CD14-positive monocyte (primary cell): Measurements from ENCODE around the gene MEPE. TPM values are rescaled to one million over a fixed set of nuclear protein-coding genes. Genes with fewer than 3 reads are reported as not detected.

ENCODE experiments used
- DNase-seq, 3 donors: peaks; one replicate each; pipeline ENCODE4 v3.0.0-alpha.2; 2011 to 2022
- H2AFZ ChIP-seq: 2 replicates; pipeline ENCODE4 v1.6.0; 2012; ENCODE audit warnings: mild to moderate bottlenecking, low read depth, low read length, inconsistent platforms; ENCODE audit not compliant: insufficient read depth, poor library complexity, severe bottlenecking
- H3K27ac ChIP-seq, 2 donors: 1 replicate in 1 of 2; 2 replicates in 1 of 2; pipeline ENCODE4 v1.5.1; 2012 to 2013; ENCODE audit warnings: low read length in 2 of 2, control low read depth in 1 of 2, inconsistent platforms in 1 of 2, low read depth in 1 of 2, mild to moderate bottlenecking in 1 of 2
- H3K27me3 ChIP-seq, 2 donors: one replicate each; pipeline versions ENCODE4 v1.6.0 to v1.6.1; 2011 to 2013; ENCODE audit warnings: low read length in 2 of 2; ENCODE audit not compliant: control insufficient read depth in 2 of 2, insufficient read depth in 2 of 2
- H3K36me3 ChIP-seq, 2 donors: replicated peaks in 1 of 2; 1 replicate in 1 of 2; 2 replicates in 1 of 2; pipeline versions ENCODE4 v1.5.1 to v1.6.1; 2012 to 2013; ENCODE audit warnings: low read length in 2 of 2, control low read depth in 1 of 2, inconsistent platforms in 1 of 2, mild to moderate bottlenecking in 1 of 2; ENCODE audit not compliant: insufficient read depth in 2 of 2, control insufficient read depth in 1 of 2
- H3K4me1 ChIP-seq, 2 donors: 1 replicate in 1 of 2; 2 replicates in 1 of 2; pipeline versions ENCODE4 v1.5.1 to v1.6.1; 2012 to 2013; ENCODE audit warnings: low read length in 2 of 2, control low read depth in 1 of 2, inconsistent platforms in 1 of 2, mild to moderate bottlenecking in 1 of 2, moderate library complexity in 1 of 2; ENCODE audit not compliant: insufficient read depth in 2 of 2, control insufficient read depth in 1 of 2
- H3K4me2 ChIP-seq: replicated peaks from 2 replicates; pipeline ENCODE3; 2012; ENCODE audit warnings: low read length, moderate library complexity, mild to moderate bottlenecking; ENCODE audit not compliant: poor library complexity, severe bottlenecking; ENCODE audit errors: extremely low read depth
- H3K4me3 ChIP-seq, 3 experiments: fragments of 200-600 bp in 1 of 3; sonication (generic) in 1 of 3; replicated peaks in 1 of 3; 1 replicate in 2 of 3; 2 replicates in 1 of 3; pipeline ENCODE4 v1.5.1; 2011 to 2013; ENCODE audit warnings: low read length in 3 of 3, mild to moderate bottlenecking in 3 of 3, control low read depth in 2 of 3, low read depth in 2 of 3, inconsistent platforms in 1 of 3, moderate library complexity in 1 of 3
- H3K79me2 ChIP-seq: 2 replicates; pipeline ENCODE4 v1.6.0; 2012; ENCODE audit warnings: mild to moderate bottlenecking, control low read depth, inconsistent platforms, low read length, moderate library complexity; ENCODE audit not compliant: insufficient read depth
- H3K9ac ChIP-seq: 2 replicates; pipeline ENCODE4 v1.6.0; 2017; ENCODE audit warnings: low read length, mild to moderate bottlenecking; ENCODE audit not compliant: insufficient read depth, poor library complexity, severe bottlenecking
- H3K9me3 ChIP-seq, 2 donors: replicated peaks in 1 of 2; 1 replicate in 1 of 2; 2 replicates in 1 of 2; pipeline versions ENCODE4 v1.5.1 to v1.6.1; 2012 to 2013; ENCODE audit warnings: low read length in 2 of 2, control low read depth in 1 of 2; ENCODE audit not compliant: control insufficient read depth in 1 of 2, insufficient read depth in 1 of 2
- H4K20me1 ChIP-seq: 2 replicates; pipeline ENCODE4 v1.6.0; 2012; ENCODE audit warnings: mild to moderate bottlenecking, low read length, control low read depth, moderate library complexity; ENCODE audit not compliant: insufficient read depth
- H3K27ac Mint-ChIP-seq, 7 donors: one replicate each; pipeline ENCODE4 v1.8.0; 2020; ENCODE audit warnings: mild to moderate bottlenecking in 7 of 7, mixed read lengths in 7 of 7, moderate library complexity in 6 of 7, inconsistent platforms in 2 of 7
- H3K27me3 Mint-ChIP-seq, 3 donors: one replicate each; pipeline ENCODE4 v1.8.0; 2021 to 2022; ENCODE audit warnings: low read depth in 3 of 3, mild to moderate bottlenecking in 3 of 3, mixed read lengths in 3 of 3, moderate library complexity in 3 of 3, inconsistent platforms in 1 of 3
- H3K36me3 Mint-ChIP-seq, 2 donors: one replicate each; pipeline ENCODE4 v1.8.0; 2020; ENCODE audit warnings: mixed read lengths in 2 of 2, inconsistent platforms in 1 of 2, mild to moderate bottlenecking in 1 of 2
- H3K4me1 Mint-ChIP-seq: one replicate; pipeline ENCODE4 v1.8.0; 2020; ENCODE audit warnings: mild to moderate bottlenecking, mixed read lengths
- H3K4me3 Mint-ChIP-seq, 2 donors: one replicate each; pipeline ENCODE4 v1.8.0; 2020; ENCODE audit warnings: mild to moderate bottlenecking in 2 of 2, mixed read lengths in 2 of 2, moderate library complexity in 1 of 2
- H3K9me3 Mint-ChIP-seq, 7 donors: one replicate each; pipeline ENCODE4 v1.8.0; 2020 to 2022; ENCODE audit warnings: mixed read lengths in 7 of 7, mild to moderate bottlenecking in 6 of 7, moderate library complexity in 6 of 7, inconsistent platforms in 2 of 7
- CTCF ChIP-seq: fragments of 200-600 bp; IDR thresholded peaks from one replicate; pipeline ENCODE4 v1.8.0; 2022; ENCODE audit warnings: antibody characterized with exemption, mild to moderate bottlenecking
- WGBS: methylation state at CpG from one replicate; pipeline ENCODE4 v1.1.5; 2013; ENCODE audit warnings: missing lambda C conversion rate; ENCODE audit not compliant: insufficient coverage; 5-methylcytosine and 5-hydroxymethylcytosine counted together
- intact Hi-C, 2 donors: fragments of 100-400 bp; cut with micrococcal nuclease; formaldehyde crosslinking; loops; one replicate each; pipeline versions ENCODE4 v1.15.0 to v1.15.1; 2023
- polyA plus RNA-seq, 3 donors: library from polyadenylated mRNA; depleted of rRNA in 1 of 3; unstranded in 2 of 3; stranded (reverse) in 1 of 3; fragments of 300-500 nt in 2 of 3; fragments of >200 nt in 1 of 3; fragmentation: Illumina TruSeq in 2 of 3; gene quantifications; 1 replicate in 2 of 3; 2 replicates in 1 of 3; pipeline ENCODE4 v1.2.3, GENCODE V29; 2012 to 2021

MEPE gene
- polyA plus RNA-seq, 3 donors = not detected

GRCh38 chr4:87856816-87857215, 24.0 kb downstream of the MEPE start:
- Histone ChIP-seq H3K4me1 (peaks cover 9% of the 10 kb centered on the region in 2 donors), H3K4me2 (no peak overlapping the region), H3K36me3 (no peaks in the 10 kb centered on the region), H3K27me3 (no peaks in the 10 kb centered on the region), H3K4me3 (no peak overlapping the region), H2AFZ (no peak overlapping the region), H3K9ac (no peak overlapping the region), H3K27ac (no peak overlapping the region), H3K79me2 (no peaks in the 10 kb centered on the region), H3K9me3 (no peaks in the 10 kb centered on the region), H4K20me1 (no peaks in the 10 kb centered on the region)
- intact Hi-C loops = loop anchor here (5.0 to 10.0 kb wide), 2 partner anchors 48 to 115 kb away; no protein-coding TSS in a partner anchor
- WGBS = no CpG with 5 or more reads among the region's 1 CpG
- Mint-ChIP-seq H3K4me1 (peaks cover 9% of the 10 kb centered on the region), H3K27me3 (peaks cover 2 to 5% (median 3%) of the 10 kb centered on the region in 3 donors), H3K4me3 (no peak overlapping the region), H3K36me3 (no peaks in the 10 kb centered on the region), H3K27ac (no peak overlapping the region), H3K9me3 (peaks cover 0 to 1% (median 0%) of the 10 kb centered on the region in 7 donors)
- no peak for DNase-seq
- TF ChIP-seq CTCF = no peak

DNA sequence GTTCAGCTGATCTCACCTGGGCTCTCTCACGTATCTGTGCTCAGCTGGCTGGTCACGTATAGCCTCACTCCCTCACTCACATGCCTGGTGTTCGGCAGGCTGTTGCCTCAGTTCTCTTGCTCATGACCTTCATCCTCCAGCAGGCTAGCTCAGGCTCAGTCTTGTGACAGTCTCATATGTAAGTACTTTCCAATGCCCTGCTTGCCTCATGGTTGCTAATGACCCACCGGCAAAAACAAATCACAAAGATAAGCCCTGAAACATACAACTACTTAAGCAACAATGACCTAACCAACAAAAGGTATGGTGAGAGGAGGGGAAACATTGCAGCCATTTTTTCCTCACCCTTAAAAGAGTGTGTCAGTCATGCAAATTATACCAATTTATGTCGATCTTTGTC, 25.0 kb downstream of the MEPE start:
- Histone ChIP-seq H3K27me3 (no peaks in the 10 kb centered on the region), H3K9me3 (no peaks in the 10 kb centered on the region), H3K4me1 (peaks cover 3 to 5% of the 10 kb centered on the region in 2 donors), H3K79me2 (no peaks in the 10 kb centered on the region), H2AFZ (no peak overlapping the region), H3K27ac (no peak overlapping the region), H4K20me1 (no peaks in the 10 kb centered on the region), H3K4me2 (no peak overlapping the region), H3K36me3 (no peaks in the 10 kb centered on the region), H3K4me3 (no peak overlapping the region), H3K9ac (no peak overlapping the region)
- 83% methylated on average over 3 of the region's 5 CpGs for WGBS
- Mint-ChIP-seq H3K4me3 (no peak overlapping the region), H3K36me3 (no peaks in the 10 kb centered on the region), H3K9me3 (peaks cover 0 to 3% (median 0%) of the 10 kb centered on the region in 7 donors), H3K27me3 (peaks cover 2 to 5% (median 3%) of the 10 kb centered on the region in 3 donors), H3K4me1 (peaks cover 7% of the 10 kb centered on the region), H3K27ac (no peak overlapping the region)
- intact Hi-C loops = loop anchor here (5.0 to 10.0 kb wide), 2 partner anchors 47 to 115 kb away; no protein-coding TSS in a partner anchor
- DNase-seq = no peak
- TF ChIP-seq CTCF = no peak
